Measurements from ENCODE around the gene TNFSF12. TPM values are rescaled to one million over a fixed set of nuclear protein-coding genes. Genes with fewer than 3 reads are reported as not detected.

The TNFSF12 gene
- total RNA-seq, 2 experiments from 2014 or later, result not detected

GRCh38 chr17:7582396-7583252 is 33.8 kb downstream of the TNFSF12 start:
- TF ChIP-seq EZH2phosphoT487 (IDR thresholded peaks at IDR 0.05; ENCODE audit: borderline replicate concordance, low read depth, low read length), result no peak
- TF ChIP-seq, protein P1, sequence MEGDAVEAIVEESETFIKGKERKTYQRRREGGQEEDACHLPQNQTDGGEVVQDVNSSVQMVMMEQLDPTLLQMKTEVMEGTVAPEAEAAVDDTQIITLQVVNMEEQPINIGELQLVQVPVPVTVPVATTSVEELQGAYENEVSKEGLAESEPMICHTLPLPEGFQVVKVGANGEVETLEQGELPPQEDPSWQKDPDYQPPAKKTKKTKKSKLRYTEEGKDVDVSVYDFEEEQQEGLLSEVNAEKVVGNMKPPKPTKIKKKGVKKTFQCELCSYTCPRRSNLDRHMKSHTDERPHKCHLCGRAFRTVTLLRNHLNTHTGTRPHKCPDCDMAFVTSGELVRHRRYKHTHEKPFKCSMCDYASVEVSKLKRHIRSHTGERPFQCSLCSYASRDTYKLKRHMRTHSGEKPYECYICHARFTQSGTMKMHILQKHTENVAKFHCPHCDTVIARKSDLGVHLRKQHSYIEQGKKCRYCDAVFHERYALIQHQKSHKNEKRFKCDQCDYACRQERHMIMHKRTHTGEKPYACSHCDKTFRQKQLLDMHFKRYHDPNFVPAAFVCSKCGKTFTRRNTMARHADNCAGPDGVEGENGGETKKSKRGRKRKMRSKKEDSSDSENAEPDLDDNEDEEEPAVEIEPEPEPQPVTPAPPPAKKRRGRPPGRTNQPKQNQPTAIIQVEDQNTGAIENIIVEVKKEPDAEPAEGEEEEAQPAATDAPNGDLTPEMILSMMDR (conservative IDR thresholded peaks at IDR 0.05; ENCODE audit: low read length), result 0 out of 2 replicates have a peak, but pooled peaks have one; percentile 14
- H3K27ac ChIP-seq (ENCODE audit: low read depth, low read length, poor library complexity, severe bottlenecking), result no peak overlapping the region
- ChIA-PET CTCF (ENCODE audit: unreplicated experiment) (no interaction called here), POLR2A (interaction anchor here (0.6 to 1.2 kb wide), 2 partner anchors 9 to 664 kb away, joined by 3 to 5 read pairs; no protein-coding TSS in a partner anchor)
- H3K79me2 ChIP-seq (ENCODE audit: insufficient read depth, low read depth, low read length), result peaks cover 5% of the 10 kb centered on the region; the same call in 1 of the 2 replicates
- H4K20me1 ChIP-seq (ENCODE audit: insufficient read depth, low read length), result no peaks in the 10 kb centered on the region
- BruUV-seq (replicated peaks), result no TSS peak
- peak overlapping the region; percentile 75 for H3K4me3 ChIP-seq (ENCODE audit: low read depth, low read length, poor library complexity, severe bottlenecking)
- no peaks in the 10 kb centered on the region for H3K9me2 ChIP-seq (ENCODE audit: insufficient read depth, low read length)
- intact Hi-C loops (cut with micrococcal nuclease; ENCODE audit: unreplicated experiment), result no loop called here
- H3K4me2 ChIP-seq (ENCODE audit: low read length), result peak overlapping the region; percentile 94; the same call in 1 of the 2 replicates
- no peak overlapping the region for H2AFZ ChIP-seq (ENCODE audit: low read length)
- peaks cover 66% of the 10 kb centered on the region for H3K36me3 ChIP-seq (ENCODE audit: insufficient read depth, low read length)
- no peaks in the 10 kb centered on the region for H3K9me3 ChIP-seq (ENCODE audit: low read length)
- no peak for DNase-seq (ENCODE audit: low spot score)
- H3K4me1 ChIP-seq (ENCODE audit: insufficient read depth, low read length, poor library complexity, severe bottlenecking), result peaks cover 39% of the 10 kb centered on the region

GRCh38 chr17:7583253-7584109 is 34.6 kb downstream of the TNFSF12 start, which contains the start of gene MPDU1:
Gene MPDU1 (plus strand): TSS chr17:7583852. CDS start chr17:7583863, 11 bp downstream.
- H3K9me3 ChIP-seq (ENCODE audit: low read length), result no peaks in the 10 kb centered on the region
- intact Hi-C loops (cut with micrococcal nuclease; ENCODE audit: unreplicated experiment), result no loop called here
- no peaks in the 10 kb centered on the region for H3K9me2 ChIP-seq (ENCODE audit: insufficient read depth, low read length)
- TSS peak; percentile 90 for BruUV-seq (replicated peaks)
- peak within 1 kb of the TSS; percentile 75 for H3K4me3 ChIP-seq (ENCODE audit: low read depth, low read length, poor library complexity, severe bottlenecking)
- H3K4me2 ChIP-seq (ENCODE audit: low read length), result peak within 1 kb of the TSS; percentile 94
- peaks cover 64% of the 10 kb centered on the region for H3K36me3 ChIP-seq (ENCODE audit: insufficient read depth, low read length)
- peak within 1 kb of the TSS; percentile 88 for H2AFZ ChIP-seq (ENCODE audit: low read length)
- H4K20me1 ChIP-seq (ENCODE audit: insufficient read depth, low read length), result no peaks in the 10 kb centered on the region
- peaks cover 5% of the 10 kb centered on the region; the same call in 1 of the 2 replicates for H3K79me2 ChIP-seq (ENCODE audit: insufficient read depth, low read depth, low read length)
- ChIA-PET CTCF (ENCODE audit: unreplicated experiment) (interaction anchor here (0.5 kb wide), 1 partner anchor 30 kb away, joined by 4 read pairs; no protein-coding TSS in a partner anchor), POLR2A (interaction anchor here (1.0 to 2.6 kb wide), 5 partner anchors 9 to 104 kb away, joined by 3 to 6 read pairs (median 4); partner anchors contain the start of genes FXR2 and TP53)
- H3K4me1 ChIP-seq (ENCODE audit: insufficient read depth, low read length, poor library complexity, severe bottlenecking), result peaks cover 33% of the 10 kb centered on the region
- peak; percentile 94 for DNase-seq (ENCODE audit: low spot score)
- no peak for TF ChIP-seq EZH2phosphoT487 (IDR thresholded peaks at IDR 0.05; ENCODE audit: borderline replicate concordance, low read depth, low read length)
- TF ChIP-seq, protein P1 (conservative IDR thresholded peaks at IDR 0.05; ENCODE audit: low read length), result no peak
- H3K27ac ChIP-seq (ENCODE audit: low read depth, low read length, poor library complexity, severe bottlenecking), result peak within 1 kb of the TSS; percentile 78
